Measurements from ENCODE around the gene SFI1.
"Not testable (repeated sequence)": the region's sequence is repeated elsewhere in the genome, so short reads cannot be mapped to it uniquely, and the experiment has no call there.

The SFI1 gene

GRCh38 chr22:31653944-31654343 lies 157.6 kb downstream of the SFI1 start:
- Histone ChIP-seq H4K20me1 (ENCODE audit: insufficient read depth, low read length) (peaks cover 5% of the 10 kb centered on the region; the same call in 1 of the 2 replicates), H3K36me3 (ENCODE audit: insufficient read depth, low read length) (peaks cover 8% of the 10 kb centered on the region), H3K4me2 (ENCODE audit: insufficient read depth, low read length) (no peak overlapping the region), H3K9me3 (ENCODE audit: insufficient read depth, low read length, severe bottlenecking) (no peaks in the 10 kb centered on the region), H2AFZ (ENCODE audit: low read depth, low read length) (no peak overlapping the region), H3K9ac (ENCODE audit: low read depth, low read length) (no peak overlapping the region), H3K27me3 (ENCODE audit: insufficient read depth, low read length, poor library complexity) (no peaks in the 10 kb centered on the region), H3K27ac (ENCODE audit: low read length) (no peak overlapping the region), H3K4me3 (ENCODE audit: low read depth in 1 of 2, low read length in 2 of 2) (no peak overlapping the region), H3K4me1 (ENCODE audit: insufficient read depth, low read length) (no peaks in the 10 kb centered on the region), H3K79me2 (ENCODE audit: insufficient read depth, low read length) (peaks cover 55% of the 10 kb centered on the region)
- ATAC-seq (ENCODE audit: insufficient read depth, low read depth): no peak
- no peak for DNase-seq
- no peak for TF ChIP-seq EZH2 (IDR thresholded peaks at IDR 0.05; ENCODE audit: borderline replicate concordance, low read depth, low read length, severe bottlenecking)
- TF ChIP-seq, protein P1, sequence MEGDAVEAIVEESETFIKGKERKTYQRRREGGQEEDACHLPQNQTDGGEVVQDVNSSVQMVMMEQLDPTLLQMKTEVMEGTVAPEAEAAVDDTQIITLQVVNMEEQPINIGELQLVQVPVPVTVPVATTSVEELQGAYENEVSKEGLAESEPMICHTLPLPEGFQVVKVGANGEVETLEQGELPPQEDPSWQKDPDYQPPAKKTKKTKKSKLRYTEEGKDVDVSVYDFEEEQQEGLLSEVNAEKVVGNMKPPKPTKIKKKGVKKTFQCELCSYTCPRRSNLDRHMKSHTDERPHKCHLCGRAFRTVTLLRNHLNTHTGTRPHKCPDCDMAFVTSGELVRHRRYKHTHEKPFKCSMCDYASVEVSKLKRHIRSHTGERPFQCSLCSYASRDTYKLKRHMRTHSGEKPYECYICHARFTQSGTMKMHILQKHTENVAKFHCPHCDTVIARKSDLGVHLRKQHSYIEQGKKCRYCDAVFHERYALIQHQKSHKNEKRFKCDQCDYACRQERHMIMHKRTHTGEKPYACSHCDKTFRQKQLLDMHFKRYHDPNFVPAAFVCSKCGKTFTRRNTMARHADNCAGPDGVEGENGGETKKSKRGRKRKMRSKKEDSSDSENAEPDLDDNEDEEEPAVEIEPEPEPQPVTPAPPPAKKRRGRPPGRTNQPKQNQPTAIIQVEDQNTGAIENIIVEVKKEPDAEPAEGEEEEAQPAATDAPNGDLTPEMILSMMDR (IDR thresholded peaks at IDR 0.05; ENCODE audit: borderline replicate concordance, extremely low read depth, low read length, poor library complexity, severe bottlenecking): no peak

GRCh38 chr22:31654408-31654807 lies 158.1 kb downstream of the SFI1 start:
- peaks cover 5% of the 10 kb centered on the region; the same call in 1 of the 2 replicates for H3K36me3 ChIP-seq (ENCODE audit: insufficient read depth, low read length)
- H3K4me2 ChIP-seq (ENCODE audit: insufficient read depth, low read length): no peak overlapping the region
- no peak overlapping the region for H2AFZ ChIP-seq (ENCODE audit: low read depth, low read length)
- ATAC-seq (ENCODE audit: insufficient read depth, low read depth) (no peak), DNase-seq (no peak)
- no peak overlapping the region for H3K9ac ChIP-seq (ENCODE audit: low read depth, low read length)
- H3K79me2 ChIP-seq (ENCODE audit: insufficient read depth, low read length): peaks cover 59% of the 10 kb centered on the region
- no peak overlapping the region for H3K27ac ChIP-seq (ENCODE audit: low read length)
- H3K27me3 ChIP-seq (ENCODE audit: insufficient read depth, low read length, poor library complexity): no peaks in the 10 kb centered on the region
- no peaks in the 10 kb centered on the region for H3K4me1 ChIP-seq (ENCODE audit: insufficient read depth, low read length)
- H3K9me3 ChIP-seq (ENCODE audit: insufficient read depth, low read length, severe bottlenecking): no peaks in the 10 kb centered on the region
- H3K4me3 ChIP-seq (ENCODE audit: low read depth in 1 of 2, low read length in 2 of 2): no peak overlapping the region
- TF ChIP-seq EZH2 (IDR thresholded peaks at IDR 0.05; ENCODE audit: borderline replicate concordance, low read depth, low read length, severe bottlenecking): no peak
- TF ChIP-seq, protein P1 (IDR thresholded peaks at IDR 0.05; ENCODE audit: borderline replicate concordance, extremely low read depth, low read length, poor library complexity, severe bottlenecking): no peak
- peaks cover 5% of the 10 kb centered on the region; the same call in 1 of the 2 replicates for H4K20me1 ChIP-seq (ENCODE audit: insufficient read depth, low read length)

DNA sequence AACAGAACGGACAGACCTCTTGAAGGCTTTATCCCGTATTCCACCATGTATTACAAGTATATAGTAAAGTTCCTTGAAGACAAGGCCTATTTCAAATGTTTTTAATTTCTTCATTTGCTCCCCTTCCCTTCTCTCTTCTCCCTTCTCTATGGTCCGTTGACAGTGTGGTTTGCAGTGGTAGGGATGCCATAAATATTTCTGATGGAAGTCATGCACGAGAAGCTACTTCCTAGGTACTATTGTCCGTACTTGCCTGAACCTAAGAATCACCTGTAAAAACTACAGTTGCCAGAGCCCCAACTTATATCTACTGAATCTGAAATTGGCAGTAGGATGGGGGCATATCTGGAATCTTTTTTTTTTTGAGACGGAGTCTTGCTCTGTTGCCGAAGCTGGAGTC lies 162.9 kb downstream of the SFI1 start:
- Histone ChIP-seq H3K9me3 (ENCODE audit: insufficient read depth, low read length, severe bottlenecking) (no peaks in the 10 kb centered on the region), H3K4me2 (ENCODE audit: insufficient read depth, low read length) (no peak overlapping the region), H2AFZ (ENCODE audit: low read depth, low read length) (no peak overlapping the region), H3K27me3 (ENCODE audit: insufficient read depth, low read length, poor library complexity) (no peaks in the 10 kb centered on the region), H3K36me3 (ENCODE audit: insufficient read depth, low read length) (0 out of 2 replicates have a peak, but pooled peaks cover 2% of the 10 kb centered on the region), H4K20me1 (ENCODE audit: insufficient read depth, low read length) (peaks cover under 1% of the 10 kb centered on the region; the same call in 1 of the 2 replicates), H3K79me2 (ENCODE audit: insufficient read depth, low read length) (peaks cover 58% of the 10 kb centered on the region), H3K4me3 (ENCODE audit: low read depth in 1 of 2, low read length in 2 of 2) (no peak overlapping the region), H3K9ac (ENCODE audit: low read depth, low read length) (no peak overlapping the region), H3K27ac (ENCODE audit: low read length) (no peak overlapping the region), H3K4me1 (ENCODE audit: insufficient read depth, low read length) (peaks cover 28% of the 10 kb centered on the region)
- no peak for ATAC-seq (ENCODE audit: insufficient read depth, low read depth)
- TF ChIP-seq, protein P1 (IDR thresholded peaks at IDR 0.05; ENCODE audit: borderline replicate concordance, extremely low read depth, low read length, poor library complexity, severe bottlenecking): no peak
- TF ChIP-seq EZH2 (IDR thresholded peaks at IDR 0.05; ENCODE audit: borderline replicate concordance, low read depth, low read length, severe bottlenecking): no peak
- DNase-seq: no peak

DNA sequence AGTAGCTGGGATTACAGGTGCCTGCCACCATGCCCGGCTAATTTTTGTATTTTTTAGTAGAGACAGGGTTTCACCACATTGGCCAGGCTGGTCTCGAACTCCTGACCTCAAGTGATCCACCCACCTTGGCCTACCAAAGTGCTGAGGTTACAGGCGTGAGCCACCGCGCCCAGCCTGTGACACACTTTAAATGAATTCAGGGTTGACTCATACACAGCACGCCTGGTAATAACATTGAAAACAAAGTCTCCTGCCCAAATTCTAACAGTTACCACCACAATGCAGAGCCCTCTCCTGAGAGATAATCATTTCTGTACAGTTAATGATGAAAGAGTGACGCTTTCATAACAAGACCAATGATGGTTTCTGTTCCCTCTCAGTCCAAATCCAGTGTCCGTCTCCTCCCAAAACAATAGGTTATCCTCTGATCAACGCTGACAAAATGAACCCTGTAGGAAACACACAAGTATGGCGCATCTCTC lies 164.6 kb downstream of the SFI1 start:
- Histone ChIP-seq H3K4me3 (ENCODE audit: low read depth in 1 of 2, low read length in 2 of 2) (peak overlapping the region; percentile 91 to 94; a peak in 3 of 4 replicates), H3K79me2 (ENCODE audit: insufficient read depth, low read length) (peaks cover 52% of the 10 kb centered on the region), H3K4me2 (ENCODE audit: insufficient read depth, low read length) (peak overlapping the region; percentile 84), H3K4me1 (ENCODE audit: insufficient read depth, low read length) (peaks cover 33% of the 10 kb centered on the region), H3K9ac (ENCODE audit: low read depth, low read length) (peak overlapping the region; percentile 71)
- not testable (repeated sequence) for H3K27ac ChIP-seq (ENCODE audit: low read length); H2AFZ ChIP-seq (ENCODE audit: low read depth, low read length); H4K20me1 ChIP-seq (ENCODE audit: insufficient read depth, low read length); DNase-seq; H3K27me3 ChIP-seq (ENCODE audit: insufficient read depth, low read length, poor library complexity); H3K9me3 ChIP-seq (ENCODE audit: insufficient read depth, low read length, severe bottlenecking); H3K36me3 ChIP-seq (ENCODE audit: insufficient read depth, low read length); ATAC-seq (ENCODE audit: insufficient read depth, low read depth)

Data from DND-41 (cell line).